CD14-positive monocyte (primary cell): ENCODE data around the gene POLR3GL. TPM values are rescaled to one million over a fixed set of nuclear protein-coding genes. Genes with fewer than 3 reads are reported as not detected.

ENCODE experiments used
- DNase-seq, 3 donors: peaks; one replicate each; pipeline ENCODE4 v3.0.0-alpha.2; 2011 to 2022
- H2AFZ ChIP-seq: 2 replicates; pipeline ENCODE4 v1.6.0; 2012; ENCODE audit warnings: mild to moderate bottlenecking, low read depth, low read length, inconsistent platforms; ENCODE audit not compliant: insufficient read depth, poor library complexity, severe bottlenecking
- H3K27ac ChIP-seq, 2 donors: 1 replicate in 1 of 2; 2 replicates in 1 of 2; pipeline ENCODE4 v1.5.1; 2012 to 2013; ENCODE audit warnings: low read length in 2 of 2, control low read depth in 1 of 2, inconsistent platforms in 1 of 2, low read depth in 1 of 2, mild to moderate bottlenecking in 1 of 2
- H3K27me3 ChIP-seq, 2 donors: one replicate each; pipeline versions ENCODE4 v1.6.0 to v1.6.1; 2011 to 2013; ENCODE audit warnings: low read length in 2 of 2; ENCODE audit not compliant: control insufficient read depth in 2 of 2, insufficient read depth in 2 of 2
- H3K36me3 ChIP-seq, 2 donors: replicated peaks in 1 of 2; 1 replicate in 1 of 2; 2 replicates in 1 of 2; pipeline versions ENCODE4 v1.5.1 to v1.6.1; 2012 to 2013; ENCODE audit warnings: low read length in 2 of 2, control low read depth in 1 of 2, inconsistent platforms in 1 of 2, mild to moderate bottlenecking in 1 of 2; ENCODE audit not compliant: insufficient read depth in 2 of 2, control insufficient read depth in 1 of 2
- H3K4me1 ChIP-seq, 2 donors: 1 replicate in 1 of 2; 2 replicates in 1 of 2; pipeline versions ENCODE4 v1.5.1 to v1.6.1; 2012 to 2013; ENCODE audit warnings: low read length in 2 of 2, control low read depth in 1 of 2, inconsistent platforms in 1 of 2, mild to moderate bottlenecking in 1 of 2, moderate library complexity in 1 of 2; ENCODE audit not compliant: insufficient read depth in 2 of 2, control insufficient read depth in 1 of 2
- H3K4me2 ChIP-seq: replicated peaks from 2 replicates; pipeline ENCODE3; 2012; ENCODE audit warnings: low read length, moderate library complexity, mild to moderate bottlenecking; ENCODE audit not compliant: poor library complexity, severe bottlenecking; ENCODE audit errors: extremely low read depth
- H3K4me3 ChIP-seq, 3 experiments: fragments of 200-600 bp in 1 of 3; sonication (generic) in 1 of 3; replicated peaks in 1 of 3; 1 replicate in 2 of 3; 2 replicates in 1 of 3; pipeline ENCODE4 v1.5.1; 2011 to 2013; ENCODE audit warnings: low read length in 3 of 3, mild to moderate bottlenecking in 3 of 3, control low read depth in 2 of 3, low read depth in 2 of 3, inconsistent platforms in 1 of 3, moderate library complexity in 1 of 3
- H3K79me2 ChIP-seq: 2 replicates; pipeline ENCODE4 v1.6.0; 2012; ENCODE audit warnings: mild to moderate bottlenecking, control low read depth, inconsistent platforms, low read length, moderate library complexity; ENCODE audit not compliant: insufficient read depth
- H3K9ac ChIP-seq: 2 replicates; pipeline ENCODE4 v1.6.0; 2017; ENCODE audit warnings: low read length, mild to moderate bottlenecking; ENCODE audit not compliant: insufficient read depth, poor library complexity, severe bottlenecking
- H3K9me3 ChIP-seq, 2 donors: replicated peaks in 1 of 2; 1 replicate in 1 of 2; 2 replicates in 1 of 2; pipeline versions ENCODE4 v1.5.1 to v1.6.1; 2012 to 2013; ENCODE audit warnings: low read length in 2 of 2, control low read depth in 1 of 2; ENCODE audit not compliant: control insufficient read depth in 1 of 2, insufficient read depth in 1 of 2
- H4K20me1 ChIP-seq: 2 replicates; pipeline ENCODE4 v1.6.0; 2012; ENCODE audit warnings: mild to moderate bottlenecking, low read length, control low read depth, moderate library complexity; ENCODE audit not compliant: insufficient read depth
- H3K27ac Mint-ChIP-seq, 7 donors: one replicate each; pipeline ENCODE4 v1.8.0; 2020; ENCODE audit warnings: mild to moderate bottlenecking in 7 of 7, mixed read lengths in 7 of 7, moderate library complexity in 6 of 7, inconsistent platforms in 2 of 7
- H3K27me3 Mint-ChIP-seq, 3 donors: one replicate each; pipeline ENCODE4 v1.8.0; 2021 to 2022; ENCODE audit warnings: low read depth in 3 of 3, mild to moderate bottlenecking in 3 of 3, mixed read lengths in 3 of 3, moderate library complexity in 3 of 3, inconsistent platforms in 1 of 3
- H3K36me3 Mint-ChIP-seq, 2 donors: one replicate each; pipeline ENCODE4 v1.8.0; 2020; ENCODE audit warnings: mixed read lengths in 2 of 2, inconsistent platforms in 1 of 2, mild to moderate bottlenecking in 1 of 2
- H3K4me1 Mint-ChIP-seq: one replicate; pipeline ENCODE4 v1.8.0; 2020; ENCODE audit warnings: mild to moderate bottlenecking, mixed read lengths
- H3K4me3 Mint-ChIP-seq, 2 donors: one replicate each; pipeline ENCODE4 v1.8.0; 2020; ENCODE audit warnings: mild to moderate bottlenecking in 2 of 2, mixed read lengths in 2 of 2, moderate library complexity in 1 of 2
- H3K9me3 Mint-ChIP-seq, 7 donors: one replicate each; pipeline ENCODE4 v1.8.0; 2020 to 2022; ENCODE audit warnings: mixed read lengths in 7 of 7, mild to moderate bottlenecking in 6 of 7, moderate library complexity in 6 of 7, inconsistent platforms in 2 of 7
- CTCF ChIP-seq: fragments of 200-600 bp; IDR thresholded peaks from one replicate; pipeline ENCODE4 v1.8.0; 2022; ENCODE audit warnings: antibody characterized with exemption, mild to moderate bottlenecking
- WGBS: methylation state at CpG from one replicate; pipeline ENCODE4 v1.1.5; 2013; ENCODE audit warnings: missing lambda C conversion rate; ENCODE audit not compliant: insufficient coverage; 5-methylcytosine and 5-hydroxymethylcytosine counted together
- intact Hi-C, 2 donors: fragments of 100-400 bp; cut with micrococcal nuclease; formaldehyde crosslinking; loops; one replicate each; pipeline versions ENCODE4 v1.15.0 to v1.15.1; 2023
- polyA plus RNA-seq, 3 donors: library from polyadenylated mRNA; depleted of rRNA in 1 of 3; unstranded in 2 of 3; stranded (reverse) in 1 of 3; fragments of 300-500 nt in 2 of 3; fragments of >200 nt in 1 of 3; fragmentation: Illumina TruSeq in 2 of 3; gene quantifications; 1 replicate in 2 of 3; 2 replicates in 1 of 3; pipeline ENCODE4 v1.2.3, GENCODE V29; 2012 to 2021

The POLR3GL gene
- polyA plus RNA-seq, 3 donors, result 11.6 to 39.0 (median 36.2) TPM

- Histone ChIP-seq H3K27ac (peak overlapping the region; percentile 85 to 99), H2AFZ (no peak overlapping the region), H3K27me3 (no peaks in the 10 kb centered on the region), H3K36me3 (no peaks in the 10 kb centered on the region), H3K79me2 (peaks cover 21% of the 10 kb centered on the region), H3K4me2 (peak overlapping the region; percentile 84), H3K9me3 (no peaks in the 10 kb centered on the region), H4K20me1 (no peaks in the 10 kb centered on the region), H3K4me1 (peaks cover 69 to 85% of the 10 kb centered on the region in 2 donors), H3K9ac (peak overlapping the region; percentile 7), H3K4me3 (peak overlapping the region in 1 of 3 experiments; percentile 74)
- peaks cover 2 to 9% of the 10 kb centered on the region in 2 donors for H3K36me3 Mint-ChIP-seq
- no peak for TF ChIP-seq CTCF
- no peak for DNase-seq
- peaks cover 42% of the 10 kb centered on the region for H3K4me1 Mint-ChIP-seq
- no peak overlapping the region for H3K4me3 Mint-ChIP-seq
- H3K27ac Mint-ChIP-seq, result no peak overlapping the region
- WGBS, result 100% methylated on average over 1 of the region's 1 CpG
- H3K9me3 Mint-ChIP-seq, result no peaks in the 10 kb centered on the region
- intact Hi-C loops, result loop anchor here (1.0 kb wide), 1 partner anchor 16 kb away; the partner anchor contains the start of gene TXNIP (in 2 of the 2)
- H3K27me3 Mint-ChIP-seq, result no peaks in the 10 kb centered on the region
These were observed 16.0 kb downstream of the POLR3GL start for GRCh38 chr1:145980457-145980994.

GRCh38 chr1:145982010-145982723, 17.7 kb downstream of the POLR3GL start:
- no peaks in the 10 kb centered on the region for H3K27me3 Mint-ChIP-seq
- no peak overlapping the region for H3K4me3 Mint-ChIP-seq
- no peaks in the 10 kb centered on the region for H3K36me3 ChIP-seq
- H3K9ac ChIP-seq, result no peak overlapping the region
- no peaks in the 10 kb centered on the region for H4K20me1 ChIP-seq
- no peak for DNase-seq
- peaks cover 2% of the 10 kb centered on the region in 2 donors for H3K36me3 Mint-ChIP-seq
- H3K4me1 Mint-ChIP-seq, result peaks cover 56% of the 10 kb centered on the region
- intact Hi-C loops, result no loop called here
- TF ChIP-seq CTCF, result no peak
- H3K9me3 ChIP-seq, result no peaks in the 10 kb centered on the region
- no peak overlapping the region for H3K4me3 ChIP-seq
- peaks cover 30% of the 10 kb centered on the region for H3K79me2 ChIP-seq
- peak overlapping the region in 5 of 7 donors; percentile 17 to 86 (median 38) for H3K27ac Mint-ChIP-seq
- peak overlapping the region in 1 of 2 donors; percentile 69 for H3K27ac ChIP-seq
- H3K4me2 ChIP-seq, result no peak overlapping the region
- peaks cover 80 to 100% of the 10 kb centered on the region in 2 donors for H3K4me1 ChIP-seq
- H3K9me3 Mint-ChIP-seq, result no peaks in the 10 kb centered on the region
- WGBS, result 85% methylated on average over 4 of the region's 6 CpGs
- H3K27me3 ChIP-seq, result no peaks in the 10 kb centered on the region
- H2AFZ ChIP-seq, result no peak overlapping the region
